GM19099 (cell line): ENCODE results near the gene DSTN.

Source experiments
- POLR2A ChIP-seq: IDR thresholded peaks from 3 replicates; pipeline ENCODE4 v1.6.1; 2011; ENCODE audit warnings: low read depth; ENCODE audit not compliant: insufficient read length; ENCODE audit errors: extremely low read depth

Gene DSTN

DNA sequence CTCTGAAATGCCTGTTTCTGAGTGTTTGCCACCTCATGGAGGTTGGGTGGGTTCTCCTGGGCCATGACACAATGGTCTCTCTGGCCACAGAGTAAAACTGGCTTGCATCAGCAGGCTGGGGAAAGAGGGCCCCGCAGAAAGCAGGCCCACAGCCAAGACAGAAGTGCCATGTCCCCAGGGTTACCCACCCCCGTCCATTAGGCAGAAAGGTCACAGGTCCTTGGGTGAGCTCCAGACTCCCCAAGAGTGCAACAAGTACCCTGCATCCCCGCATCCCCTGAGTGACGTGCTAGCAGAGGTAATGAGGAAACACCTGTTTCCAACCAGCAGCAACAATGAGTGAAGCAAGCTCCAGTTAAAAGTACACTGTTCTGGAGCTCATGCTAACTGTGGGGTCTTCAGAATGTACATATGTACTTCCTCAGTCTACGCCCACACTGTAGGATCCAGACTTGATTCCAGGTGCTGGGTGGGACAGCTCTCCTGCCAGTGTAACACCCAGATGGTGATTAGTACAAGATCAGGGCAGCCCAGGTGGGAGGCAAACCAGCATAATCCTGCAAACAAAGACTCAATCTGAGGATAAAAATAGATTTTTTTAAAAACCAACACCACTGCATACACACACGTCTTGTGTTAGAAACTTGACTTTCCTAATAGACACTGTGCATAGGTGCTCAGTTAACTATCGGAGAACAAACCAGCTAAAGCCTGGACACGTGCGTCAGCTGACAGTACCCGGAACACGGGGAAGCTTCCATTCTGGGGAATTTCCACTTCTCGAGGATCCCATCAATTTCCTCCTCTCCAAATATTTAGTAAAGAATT, 80.6 kb downstream of the DSTN start:
- TF ChIP-seq POLR2A: no peak

DNA sequence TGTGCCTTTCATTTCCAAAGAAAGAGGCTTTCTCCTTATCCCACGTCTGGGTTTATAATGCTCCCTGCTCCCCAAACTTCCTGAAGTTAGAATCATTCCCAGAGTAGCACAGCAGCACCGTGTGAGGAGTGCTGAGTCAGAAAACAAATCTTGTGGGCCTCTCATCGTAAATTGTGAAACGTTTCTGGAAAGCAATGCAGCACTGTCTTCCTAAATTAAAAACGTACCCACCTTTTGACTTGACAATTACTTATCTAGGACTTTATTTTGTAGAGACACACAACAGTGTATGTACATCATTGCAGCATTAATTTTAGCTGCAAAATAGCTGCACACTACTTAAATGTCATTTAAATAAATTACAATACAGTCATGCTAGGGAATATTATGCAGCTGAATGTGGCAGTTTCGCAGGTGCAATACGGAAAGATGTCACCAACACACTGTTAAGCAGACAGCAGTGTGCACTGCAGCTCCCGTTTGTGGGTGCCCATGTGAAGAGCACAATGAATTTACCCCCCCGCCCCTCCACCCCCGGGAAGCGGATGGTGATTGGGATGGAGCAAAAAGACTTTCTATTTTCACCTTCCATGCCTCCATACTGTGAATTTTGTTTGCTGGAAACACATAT, 81.4 kb downstream of the DSTN start:
- no peak for TF ChIP-seq POLR2A

DNA sequence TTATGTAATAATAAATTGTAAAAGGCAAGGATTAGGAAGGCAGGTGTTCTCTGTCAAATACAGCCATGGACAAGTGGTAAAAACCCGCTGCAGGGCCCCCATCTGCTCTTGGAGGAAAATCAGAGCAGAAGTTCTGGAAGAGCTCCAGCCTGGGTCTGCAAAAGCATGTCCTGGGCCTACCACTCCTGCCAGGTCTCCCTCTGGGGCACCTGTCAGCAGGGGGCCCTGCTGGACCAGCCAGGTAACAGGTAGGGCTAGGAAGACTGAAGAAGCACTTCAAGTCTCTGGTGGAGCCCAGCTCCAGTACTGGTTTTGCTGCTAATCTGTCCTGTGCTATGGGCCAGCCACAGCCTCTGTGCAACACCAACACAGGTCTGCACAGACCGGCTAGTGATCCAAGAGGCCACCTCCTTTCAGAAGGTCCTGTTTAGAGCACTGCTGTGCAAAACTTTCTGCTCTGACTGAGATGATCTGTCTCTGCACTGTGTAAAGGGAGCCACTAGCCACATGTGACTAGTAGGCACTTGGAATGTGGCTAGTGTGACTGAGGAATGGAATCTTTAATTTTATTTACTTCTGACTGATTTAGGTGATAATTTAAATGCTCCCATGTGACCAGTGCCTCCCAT, 82.0 kb downstream of the DSTN start:
- no peak for TF ChIP-seq POLR2A

DNA sequence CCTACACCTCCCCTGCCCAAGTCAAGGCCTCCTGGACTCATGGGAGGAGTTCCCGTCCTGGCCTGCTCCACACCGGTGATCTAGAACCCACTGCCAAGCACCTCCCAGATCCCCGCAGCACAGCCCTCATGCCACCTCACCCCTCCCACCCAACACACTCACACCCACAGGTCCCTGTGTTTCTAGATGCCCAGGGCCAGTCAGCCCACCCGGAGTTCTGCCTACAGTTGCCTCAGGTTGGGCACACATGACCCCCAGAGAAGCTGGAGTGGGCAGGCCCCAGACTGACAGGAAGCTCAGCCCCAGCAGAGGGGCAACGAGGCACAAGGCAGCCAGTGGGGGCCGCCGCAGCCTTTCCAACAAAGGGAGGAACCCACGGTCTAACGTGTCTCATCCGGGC, 82.5 kb downstream of the DSTN start:
- TF ChIP-seq POLR2A: no peak

DNA sequence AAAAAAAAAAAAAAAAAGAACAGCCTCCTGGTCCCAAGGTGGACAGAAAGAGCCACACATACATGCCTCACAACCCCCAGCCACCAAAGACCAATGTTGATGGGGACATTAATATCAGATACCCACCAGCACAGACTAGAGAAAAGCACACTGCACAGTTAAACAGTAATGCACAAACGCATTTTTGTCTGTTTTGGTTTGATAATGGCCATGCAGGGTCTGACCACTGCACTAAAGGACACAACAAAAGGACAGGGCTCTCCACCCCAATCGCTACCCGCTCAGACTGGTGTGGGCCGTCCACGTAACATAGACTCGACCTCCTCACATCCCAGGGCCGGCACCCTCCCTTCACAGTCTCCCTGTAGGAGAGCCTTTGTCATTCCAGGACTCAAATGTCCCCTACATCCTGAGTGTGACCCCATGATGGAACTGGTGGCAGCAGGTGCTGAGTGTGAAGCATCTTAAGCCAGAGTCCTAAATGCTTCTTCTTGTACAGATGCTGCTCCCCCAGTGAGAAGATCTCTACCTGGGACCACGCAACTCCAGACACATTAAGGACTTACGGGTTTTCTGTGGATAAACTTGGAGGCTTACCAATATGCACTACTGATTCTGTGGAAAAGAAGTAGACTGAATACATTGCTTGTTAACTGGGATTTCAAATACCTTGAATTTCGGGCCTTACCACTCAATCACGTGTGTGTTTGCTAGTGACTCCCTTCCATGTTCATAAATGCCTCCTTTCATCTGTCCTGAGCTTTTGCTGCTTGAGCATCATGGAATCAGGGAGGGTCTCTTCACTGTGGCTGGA, 84.2 kb downstream of the DSTN start:
- TF ChIP-seq POLR2A: no peak

DNA sequence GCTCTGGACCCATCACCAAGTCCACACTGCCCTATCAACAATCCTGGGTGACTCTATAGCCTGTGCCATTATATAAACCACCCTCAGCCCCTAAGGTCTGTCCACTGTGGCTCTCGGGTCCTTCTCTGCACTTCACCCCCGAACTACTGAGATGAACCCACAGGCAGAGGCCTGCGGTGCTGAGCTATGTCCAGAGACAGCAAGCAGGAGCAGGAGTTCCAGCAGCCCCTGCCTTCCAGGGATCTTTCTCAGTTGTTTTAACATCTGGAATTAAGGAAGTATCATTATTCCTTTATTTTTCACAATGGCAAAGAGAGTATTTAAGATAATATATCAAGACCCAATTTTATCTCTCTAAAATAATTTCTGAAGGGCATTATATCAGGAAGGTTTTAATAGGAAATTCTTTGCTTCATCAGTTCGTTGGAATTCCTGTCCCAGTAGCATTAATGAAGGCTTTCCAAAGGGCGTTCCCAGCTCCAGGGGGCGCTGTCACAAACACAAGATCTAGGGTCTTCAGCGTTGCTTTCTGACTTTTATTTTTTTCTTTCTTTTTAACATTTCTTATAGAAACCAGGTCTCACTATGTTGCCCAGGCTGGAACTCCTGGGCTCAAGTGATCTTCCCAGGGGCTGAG, 84.9 kb downstream of the DSTN start:
- TF ChIP-seq POLR2A: no peak

DNA sequence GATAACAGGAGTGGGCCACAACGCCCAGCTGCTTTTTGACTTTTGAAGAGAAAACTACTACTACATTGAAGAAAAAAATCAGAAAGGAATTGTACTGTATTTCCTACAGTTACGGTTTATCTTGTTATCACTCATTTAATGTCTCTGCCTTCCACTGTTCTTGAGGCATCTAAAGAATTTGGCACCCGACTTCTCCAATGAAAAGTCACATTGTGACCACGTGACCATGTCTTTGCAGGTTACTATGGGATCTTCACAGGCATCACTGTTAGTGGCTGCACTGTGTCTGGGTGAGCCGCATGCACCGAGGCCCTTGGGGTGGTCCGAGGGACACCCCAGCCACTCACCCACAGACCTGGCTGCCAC, 85.4 kb downstream of the DSTN start:
- TF ChIP-seq POLR2A: no peak

DNA sequence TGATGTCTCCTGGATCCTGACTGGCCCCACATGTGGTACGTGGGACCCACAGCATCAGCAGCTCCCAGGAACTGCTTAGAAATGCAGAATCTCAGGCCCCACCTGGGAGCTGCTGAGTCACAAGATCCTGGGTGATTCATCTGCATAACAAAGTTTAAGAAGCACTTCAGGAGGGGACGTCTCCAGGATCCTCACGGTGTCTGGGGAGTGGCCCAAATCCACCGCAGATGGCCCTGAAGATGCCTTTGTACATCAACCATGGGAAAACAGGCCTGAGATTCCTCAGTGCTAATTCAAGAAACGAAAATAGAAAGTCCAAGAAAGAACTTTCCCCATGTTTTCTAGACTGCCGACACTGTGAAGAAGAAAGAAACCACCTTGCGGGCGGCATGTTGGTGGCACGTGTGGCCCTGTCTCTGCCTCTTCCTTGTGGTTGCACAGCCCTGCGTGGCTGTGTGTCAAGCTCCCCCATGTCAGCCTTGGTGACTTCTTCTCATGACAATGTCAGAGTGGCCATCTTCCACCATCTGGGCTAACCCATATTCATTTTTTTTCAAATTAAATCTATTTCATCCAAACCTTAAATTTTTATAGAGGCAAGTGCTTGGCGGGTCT, 86.1 kb downstream of the DSTN start:
- TF ChIP-seq POLR2A: no peak

DNA sequence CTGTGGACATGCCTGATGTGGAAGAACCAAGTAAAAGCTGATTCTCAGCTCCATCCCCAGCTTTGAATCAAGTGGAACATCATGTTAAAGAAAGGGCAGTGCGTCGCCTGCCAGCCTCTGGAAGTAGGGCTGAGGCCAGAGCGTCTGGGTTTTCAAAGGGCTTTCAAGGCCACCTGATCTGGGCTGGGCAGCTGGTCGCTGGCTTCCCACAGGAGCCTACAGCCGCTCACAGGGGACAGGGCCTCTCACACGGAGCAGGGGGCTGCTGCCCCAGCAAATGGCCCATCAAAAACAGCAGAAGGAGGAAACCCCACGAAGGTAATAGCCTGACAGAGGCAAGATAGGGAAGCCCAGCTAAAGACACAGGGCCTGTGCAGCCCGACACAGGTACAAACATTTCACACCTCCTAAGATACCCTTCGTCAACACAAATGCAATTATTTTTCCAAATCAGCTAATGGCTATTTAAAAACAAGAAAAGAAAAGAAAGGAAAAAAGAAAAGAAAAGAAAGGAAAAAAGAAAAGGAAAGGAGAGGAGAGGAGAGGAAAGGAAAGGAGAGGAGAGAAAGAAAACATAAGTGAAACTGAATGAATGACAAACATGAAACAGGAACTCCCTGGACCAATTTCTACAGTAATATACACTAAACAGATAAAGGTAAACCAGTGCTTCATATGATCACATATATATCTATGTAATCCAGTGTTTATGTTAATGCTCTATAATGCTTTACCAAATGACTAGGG, 87.4 kb downstream of the DSTN start:
- no peak for TF ChIP-seq POLR2A

DNA sequence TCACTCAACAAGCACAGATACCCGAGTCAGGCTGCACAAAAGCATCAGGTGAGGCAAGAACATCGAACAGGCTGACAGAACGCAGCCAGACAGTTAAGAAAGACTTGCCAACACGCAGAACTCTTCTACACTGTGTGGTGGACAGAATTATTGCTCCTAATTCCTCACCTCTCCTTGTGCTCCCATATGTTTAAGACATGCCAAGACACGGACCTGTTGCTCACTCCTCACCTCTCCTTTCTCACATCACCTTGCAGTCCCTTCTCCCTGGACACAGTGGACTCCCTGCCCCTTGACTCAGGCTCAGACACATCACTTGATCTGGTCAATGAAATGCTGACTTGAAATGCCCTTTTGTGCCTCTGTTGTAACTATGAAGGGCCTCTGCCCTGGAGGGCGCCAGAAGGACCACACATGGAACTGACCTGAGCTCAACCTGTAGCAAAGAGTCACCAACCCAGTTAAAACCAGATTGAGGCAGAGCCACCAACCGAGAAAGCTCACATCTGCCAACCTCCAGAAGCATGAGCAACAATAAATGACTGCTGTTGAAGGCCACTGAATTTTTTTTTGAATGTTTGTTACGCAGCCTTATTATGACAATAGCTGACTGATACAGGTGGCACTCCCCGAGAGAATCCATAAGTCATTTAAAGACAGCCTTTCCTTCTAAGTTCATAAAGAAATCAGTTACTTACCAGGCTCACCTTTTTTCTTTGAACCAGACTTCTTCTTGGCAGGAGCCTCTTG, 88.2 kb downstream of the DSTN start:
- no peak for TF ChIP-seq POLR2A

DNA sequence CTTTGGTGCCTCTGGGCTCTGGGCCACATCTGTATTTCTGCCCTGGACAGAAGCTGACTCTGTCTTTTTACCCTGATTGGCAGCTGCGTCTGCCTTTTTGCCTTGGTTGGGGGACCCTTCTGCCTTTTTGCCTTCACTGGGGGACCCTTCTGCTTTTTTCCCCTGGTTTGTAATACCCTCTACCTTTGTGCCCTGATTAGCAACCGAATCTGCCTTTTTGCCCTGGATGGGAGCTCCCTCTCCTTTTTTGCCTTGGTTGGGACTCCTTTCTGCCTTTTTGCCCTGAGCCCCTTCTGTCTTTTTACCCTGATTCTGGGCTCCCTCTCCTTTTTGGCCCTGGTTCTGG, 88.7 kb downstream of the DSTN start:
- no peak for TF ChIP-seq POLR2A
